GM12892 (cell line): ENCODE data around the gene CRTC1.

Experiments used
- POLR2A ChIP-seq: IDR thresholded peaks from 2 replicates; pipeline ENCODE4 v1.6.1; 2011; ENCODE audit warnings: low read depth, low read length, control low read depth
- POLR2AphosphoS5 ChIP-seq: IDR thresholded peaks from 2 replicates; pipeline ENCODE4 v1.6.1; 2011; ENCODE audit warnings: low read depth, low read length, control low read depth

- no peak for TF ChIP-seq POLR2A
- no peak for TF ChIP-seq POLR2AphosphoS5
Observed at GRCh38 chr19:18636183-18636968, 47.1 kb upstream of the CRTC1 start.
